Caki2 (cell line): ENCODE measurements around the gene DOCK11. TPM values are rescaled to one million over a fixed set of nuclear protein-coding genes. Genes with fewer than 3 reads are reported as not detected.
A peak's percentile ranks its signal among the peaks of the same experiment; 100 is the strongest.

Source experiments
- DNase-seq: peaks from one replicate; pipeline ENCODE4 v3.0.0-alpha.2; 2015; ENCODE audit warnings: low read depth
- in situ Hi-C: cut with HindIII; loops from 2 replicates; pipeline ENCODE4 v1.10.0; 2016; ENCODE audit warnings: low sequenced_read_pairs, low pct_unique_long_range_greater_than_20kb, mixed read lengths
- total RNA-seq: library from RNA; depleted of rRNA; stranded (reverse); fragments of >200 nt; shearing (Covaris generic); gene quantifications from 2 replicates; pipeline ENCODE4 v1.2.3, GENCODE V29; 2014; ENCODE audit warnings: low replicate concordance

Gene DOCK11
- total RNA-seq, 1 experiment from 2014 or later: 5.5 TPM

- in situ Hi-C loops: no loop called here
- peak; percentile 25 for DNase-seq
Observed at GRCh38 chrX:118644378-118644777, 148.8 kb downstream of the DOCK11 start.

- no peak for DNase-seq
Observed at GRCh38 chrX:118652717-118653116, 157.1 kb downstream of the DOCK11 start.

GRCh38 chrX:118654331-118654730 lies 158.7 kb downstream of the DOCK11 start:
- DNase-seq: no peak
- in situ Hi-C loops: no loop called here

More at GRCh38 chrX:118652717-118653116, 157.1 kb downstream of the DOCK11 start:
- in situ Hi-C loops: no loop called here

- DNase-seq: peak; percentile 31
- in situ Hi-C loops: no loop called here
Observed at GRCh38 chrX:118655561-118656246, 160.1 kb downstream of the DOCK11 start.

GRCh38 chrX:118657413-118657812 lies 161.8 kb downstream of the DOCK11 start:
- in situ Hi-C loops: no loop called here

GRCh38 chrX:118660085-118660484 lies 164.5 kb downstream of the DOCK11 start:
- in situ Hi-C loops: no loop called here
- DNase-seq: no peak

More at GRCh38 chrX:118657413-118657812, 161.8 kb downstream of the DOCK11 start:
- no peak for DNase-seq

- in situ Hi-C loops: no loop called here
- DNase-seq: no peak
Observed at GRCh38 chrX:118665204-118665603, 169.6 kb downstream of the DOCK11 start.

- in situ Hi-C loops: no loop called here
- no peak for DNase-seq
Observed at GRCh38 chrX:118666521-118666920, 170.9 kb downstream of the DOCK11 start.

GRCh38 chrX:118669435-118669834 lies 173.8 kb downstream of the DOCK11 start:
- DNase-seq: no peak
- in situ Hi-C loops: no loop called here

GRCh38 chrX:118675326-118675965 lies 179.8 kb downstream of the DOCK11 start:
- no peak for DNase-seq
- in situ Hi-C loops: no loop called here

- DNase-seq: no peak
- in situ Hi-C loops: no loop called here
Observed at GRCh38 chrX:118675966-118676349, 180.3 kb downstream of the DOCK11 start.

GRCh38 chrX:118677318-118677717 lies 181.7 kb downstream of the DOCK11 start:
- in situ Hi-C loops: no loop called here

GRCh38 chrX:118679290-118679689 lies 183.7 kb downstream of the DOCK11 start:
- no peak for DNase-seq
- in situ Hi-C loops: no loop called here

More at GRCh38 chrX:118677318-118677717, 181.7 kb downstream of the DOCK11 start:
- no peak for DNase-seq

GRCh38 chrX:118682258-118683014 lies 186.8 kb downstream of the DOCK11 start:
- in situ Hi-C loops: no loop called here
- no peak for DNase-seq

- DNase-seq: no peak
- in situ Hi-C loops: no loop called here
Observed at GRCh38 chrX:118685393-118685792, 189.8 kb downstream of the DOCK11 start.

- DNase-seq: no peak
- in situ Hi-C loops: no loop called here
Observed at GRCh38 chrX:118688935-118689334, 193.3 kb downstream of the DOCK11 start.

- no peak for DNase-seq
- in situ Hi-C loops: no loop called here
Observed at GRCh38 chrX:118693843-118694242, 198.2 kb downstream of the DOCK11 start.

GRCh38 chrX:118694638-118695037 lies 199.0 kb downstream of the DOCK11 start:
- no peak for DNase-seq
- in situ Hi-C loops: no loop called here

- DNase-seq: no peak
- in situ Hi-C loops: no loop called here
Observed at GRCh38 chrX:118698516-118699170, 203.0 kb downstream of the DOCK11 start.
